Measurements from ENCODE around the gene FBN1.

FBN1 gene

DNA sequence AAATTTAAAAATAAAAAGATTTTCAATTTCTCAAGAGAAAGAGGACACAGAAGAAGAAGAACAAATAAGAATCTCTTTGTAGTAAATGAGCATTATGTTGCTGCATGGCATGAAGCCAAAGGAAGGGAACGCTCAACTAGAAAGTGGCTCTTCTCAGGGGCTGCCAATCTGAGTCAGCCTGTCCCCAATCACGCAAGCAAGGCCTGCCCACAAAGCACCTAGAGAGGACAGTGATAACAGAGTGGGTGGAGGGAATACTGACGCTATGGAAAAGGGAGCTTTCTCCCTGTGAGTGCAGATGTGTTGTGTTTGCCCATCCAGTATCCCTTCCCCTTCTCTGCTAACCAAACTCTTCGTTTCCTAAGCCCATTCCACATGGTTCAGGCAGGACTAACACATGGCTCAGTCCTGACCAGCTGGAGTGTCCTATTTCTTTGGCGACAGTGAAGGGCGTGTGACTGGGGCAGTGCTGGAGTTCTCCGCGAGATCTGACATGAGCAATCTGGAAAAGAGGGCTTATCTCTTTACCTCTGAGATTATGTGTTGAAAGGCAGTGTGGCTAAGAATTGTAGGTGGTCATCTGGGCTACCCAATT lies 14.2 kb downstream of the FBN1 start:
- Histone ChIP-seq H2AFZ (no peak overlapping the region), H3K4me3 (ENCODE audit: low read depth, low read length) (no peak overlapping the region), H3K36me3 (ENCODE audit: control insufficient read depth, insufficient read depth, low read length) (no peaks in the 10 kb centered on the region), H3K27ac (no peak overlapping the region), H3K9ac (no peak overlapping the region), H3K4me2 (ENCODE audit: low read length) (no peak overlapping the region), H3K4me1 (no peaks in the 10 kb centered on the region), H3K9me3 (ENCODE audit: control insufficient read depth, low read length) (no peaks in the 10 kb centered on the region), H3K27me3 (ENCODE audit: control insufficient read depth, insufficient read depth, low read length) (no peaks in the 10 kb centered on the region), H3K79me2 (no peaks in the 10 kb centered on the region)
- no peak for TF ChIP-seq CTCF (IDR thresholded peaks at IDR 0.05)

- H3K79me2 ChIP-seq: no peaks in the 10 kb centered on the region
- H3K4me1 ChIP-seq: no peaks in the 10 kb centered on the region
- H3K36me3 ChIP-seq (ENCODE audit: control insufficient read depth, insufficient read depth, low read length): no peaks in the 10 kb centered on the region
- H3K27ac ChIP-seq: no peak overlapping the region
- H3K4me2 ChIP-seq (ENCODE audit: low read length): no peak overlapping the region
- TF ChIP-seq CTCF (IDR thresholded peaks at IDR 0.05): no peak
- H2AFZ ChIP-seq: no peak overlapping the region
- no peaks in the 10 kb centered on the region for H3K27me3 ChIP-seq (ENCODE audit: control insufficient read depth, insufficient read depth, low read length)
- H3K9ac ChIP-seq: no peak overlapping the region
- no peaks in the 10 kb centered on the region for H3K9me3 ChIP-seq (ENCODE audit: control insufficient read depth, low read length)
- no peak overlapping the region for H3K4me3 ChIP-seq (ENCODE audit: low read depth, low read length)
These were observed 15.3 kb downstream of the FBN1 start for GRCh38 chr15:48630245-48630644.

GRCh38 chr15:48628832-48629231 lies 16.7 kb downstream of the FBN1 start:
- Histone ChIP-seq H3K4me2 (ENCODE audit: low read length) (no peak overlapping the region), H2AFZ (no peak overlapping the region), H3K27me3 (ENCODE audit: control insufficient read depth, insufficient read depth, low read length) (no peaks in the 10 kb centered on the region), H3K4me3 (ENCODE audit: low read depth, low read length) (no peak overlapping the region), H3K9me3 (ENCODE audit: control insufficient read depth, low read length) (no peaks in the 10 kb centered on the region), H3K27ac (no peak overlapping the region), H3K79me2 (no peaks in the 10 kb centered on the region), H3K4me1 (no peaks in the 10 kb centered on the region), H3K36me3 (ENCODE audit: control insufficient read depth, insufficient read depth, low read length) (no peaks in the 10 kb centered on the region), H3K9ac (no peak overlapping the region)
- TF ChIP-seq CTCF (IDR thresholded peaks at IDR 0.05): no peak

DNA sequence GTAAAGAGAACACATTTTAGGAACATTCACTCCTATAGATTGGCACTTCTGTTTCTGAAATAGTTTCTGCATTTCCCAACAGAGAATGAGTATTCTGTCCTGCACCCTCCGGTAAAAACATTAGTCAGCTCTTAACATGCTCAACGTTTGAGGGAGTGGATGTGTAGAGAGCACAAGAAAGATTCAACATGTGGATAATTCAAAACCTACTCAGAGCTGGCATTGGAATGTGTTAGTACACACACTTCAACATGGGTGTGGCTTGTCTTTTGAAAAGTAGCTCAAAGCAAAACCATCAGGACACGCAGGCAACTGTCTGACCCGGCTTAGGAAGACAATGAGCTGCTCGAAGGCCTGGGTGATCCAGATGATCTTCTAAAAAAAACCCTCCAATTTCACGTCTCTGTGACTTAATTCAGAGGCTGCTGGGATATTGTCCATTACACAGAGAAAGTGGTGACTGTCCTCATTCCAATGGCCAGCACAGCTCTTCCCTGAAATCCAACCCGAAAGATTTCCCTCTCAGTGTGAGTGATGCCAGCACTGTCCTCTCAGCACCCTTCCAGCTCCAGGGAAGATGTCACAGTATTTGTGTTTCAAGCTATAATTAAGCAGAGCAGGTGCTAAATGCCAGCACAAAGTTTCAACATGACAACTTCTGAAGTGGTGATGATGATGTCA lies 18.1 kb downstream of the FBN1 start:
- Histone ChIP-seq H3K9ac (no peak overlapping the region), H3K27ac (no peak overlapping the region)

More for the DNA sequence above, 18.1 kb downstream of the FBN1 start:
- H3K4me2 ChIP-seq (ENCODE audit: low read length): no peak overlapping the region
- H3K36me3 ChIP-seq (ENCODE audit: control insufficient read depth, insufficient read depth, low read length): no peaks in the 10 kb centered on the region
- H3K79me2 ChIP-seq: no peaks in the 10 kb centered on the region
- H3K4me3 ChIP-seq (ENCODE audit: low read depth, low read length): no peak overlapping the region
- H3K27me3 ChIP-seq (ENCODE audit: control insufficient read depth, insufficient read depth, low read length): no peaks in the 10 kb centered on the region
- no peak for TF ChIP-seq CTCF (IDR thresholded peaks at IDR 0.05)
- H2AFZ ChIP-seq: no peak overlapping the region
- no peaks in the 10 kb centered on the region for H3K4me1 ChIP-seq
- no peaks in the 10 kb centered on the region for H3K9me3 ChIP-seq (ENCODE audit: control insufficient read depth, low read length)

Data from parathyroid adenoma (tissue), 2 donors.